GM18498 (cell line): Measurements from ENCODE around the gene VAC14.
A peak's percentile ranks its signal among the peaks of the same experiment; 100 is the strongest.
"Not testable (repeated sequence)": the region's sequence is repeated elsewhere in the genome, so short reads cannot be mapped to it uniquely, and the experiment has no call there.

ENCODE experiments used
- ATAC-seq: cut with Tn5 transposase; IDR thresholded peaks from one replicate; pipeline ENCODE4 v1.9.1; 2021; ENCODE audit warnings: mild to moderate bottlenecking, moderate library complexity; ENCODE audit not compliant: unreplicated experiment

The VAC14 gene

DNA sequence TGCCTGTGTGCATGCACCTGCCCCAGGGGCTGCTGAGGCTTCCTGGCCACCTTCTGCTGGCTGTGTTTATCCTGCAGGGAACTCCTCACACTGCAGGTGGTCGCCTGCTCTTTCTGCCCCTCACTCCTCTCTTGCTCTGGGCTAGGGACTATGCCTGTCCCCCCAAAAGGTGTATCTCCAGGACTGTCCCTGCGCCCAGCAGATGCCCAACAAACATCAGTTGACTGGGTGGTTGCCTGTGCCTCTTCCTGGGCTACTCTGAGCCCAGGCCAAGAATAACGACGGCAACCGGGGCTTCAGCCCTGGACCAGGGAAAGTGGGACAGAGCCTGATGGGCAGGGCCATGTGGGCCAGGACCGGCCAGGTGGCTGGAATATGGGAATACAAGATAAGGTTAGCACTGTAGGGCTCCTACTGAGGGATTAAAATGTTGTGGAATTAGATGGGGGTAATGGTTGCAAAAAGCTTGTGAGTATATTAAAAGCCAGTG lies 55.4 kb downstream of the VAC14 start:
- no peak for ATAC-seq

DNA sequence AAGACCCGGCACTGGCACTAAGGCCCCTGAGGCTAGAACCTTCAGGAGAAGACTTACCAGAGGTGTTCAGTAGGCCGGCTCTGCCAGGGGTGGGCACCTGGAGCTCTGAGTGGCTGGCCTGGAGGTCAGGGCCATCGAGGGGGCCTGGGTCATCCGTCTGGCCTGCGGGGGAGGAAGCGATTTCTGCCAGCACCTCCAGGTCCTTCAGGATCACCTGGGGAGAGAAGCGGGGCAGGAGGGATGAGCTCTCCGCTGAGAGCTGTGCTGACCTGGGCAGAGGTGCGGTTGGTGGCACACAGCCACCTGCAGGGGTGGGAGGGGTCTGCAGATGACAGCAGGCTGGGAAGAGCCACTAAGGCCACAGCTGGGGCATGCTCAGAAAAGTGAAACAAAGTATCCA lies 56.6 kb downstream of the VAC14 start:
- ATAC-seq, result no peak

DNA sequence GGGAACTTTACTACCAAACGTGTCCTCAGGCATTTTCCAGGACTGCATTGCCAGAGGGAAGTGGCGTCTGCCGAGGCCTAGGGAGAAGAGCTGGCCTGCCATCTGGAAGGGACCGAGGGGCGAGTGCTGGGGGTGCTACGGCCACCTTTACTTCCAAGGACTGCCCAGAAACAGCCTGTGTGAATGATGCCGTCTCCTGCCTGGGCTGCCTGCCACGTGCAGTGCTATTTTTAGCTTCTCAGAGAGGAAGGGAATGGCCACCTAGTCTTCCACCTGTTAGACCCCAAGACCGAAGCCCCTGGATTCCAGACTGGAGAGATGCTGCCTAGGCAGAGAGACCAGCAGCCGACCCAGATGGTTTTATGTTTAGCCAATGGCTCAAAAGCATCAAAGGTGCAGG lies 57.2 kb downstream of the VAC14 start:
- ATAC-seq, result no peak

GRCh38 chr16:70742967-70743366 lies 58.0 kb downstream of the VAC14 start:
- ATAC-seq, result not testable (repeated sequence)

GRCh38 chr16:70741783-70742125 lies 59.2 kb downstream of the VAC14 start:
- ATAC-seq, result no peak

GRCh38 chr16:70740914-70741782 lies 59.8 kb downstream of the VAC14 start:
- ATAC-seq, result no peak

DNA sequence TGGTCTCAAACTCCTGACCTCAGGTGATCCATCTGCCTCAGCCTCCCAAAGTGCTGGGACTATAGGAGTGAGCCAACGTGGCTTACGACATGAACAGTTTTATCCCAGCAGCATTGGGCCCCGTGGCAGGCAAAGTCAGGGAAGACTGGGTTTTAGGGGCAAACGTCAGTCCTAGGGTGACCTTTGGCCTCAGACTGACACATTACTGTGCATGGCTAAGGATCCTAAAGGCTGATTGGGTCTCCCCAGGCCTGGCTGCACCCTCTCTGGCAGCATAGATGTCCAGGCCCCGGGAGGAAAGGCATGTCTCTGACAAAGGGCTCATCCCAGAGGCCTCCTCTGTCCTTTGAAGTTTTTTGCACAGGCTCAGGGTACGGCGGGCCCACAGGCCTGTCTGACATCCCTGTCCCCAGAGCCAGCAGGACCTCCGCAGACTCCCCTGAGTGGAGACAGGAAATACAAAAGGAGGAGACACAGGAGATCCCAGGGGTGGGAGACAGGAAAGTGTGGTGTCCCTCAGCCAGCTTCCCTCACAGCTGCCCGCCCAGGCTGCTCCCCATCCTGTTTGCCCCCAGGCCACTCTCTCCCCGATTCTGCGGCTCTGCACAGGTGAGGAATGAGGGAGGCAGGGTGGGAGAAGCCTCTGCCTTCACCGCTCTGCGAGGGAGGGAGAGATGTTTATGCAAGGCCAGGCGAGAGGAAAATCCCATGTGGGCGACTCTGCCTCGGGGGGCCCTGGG lies 60.6 kb downstream of the VAC14 start:
- ATAC-seq, result no peak

GRCh38 chr16:70739389-70739788 lies 61.6 kb downstream of the VAC14 start:
- ATAC-seq, result no peak

GRCh38 chr16:70738083-70738977 lies 62.6 kb downstream of the VAC14 start:
- no peak for ATAC-seq

- ATAC-seq, result peak; percentile 93
Measured at GRCh38 chr16:70737377-70738082, 63.4 kb downstream of the VAC14 start.

- peak; percentile 1 for ATAC-seq
Measured at GRCh38 chr16:70736465-70737376, 64.2 kb downstream of the VAC14 start.

GRCh38 chr16:70735141-70735979 lies 65.6 kb downstream of the VAC14 start:
- ATAC-seq, result no peak

DNA sequence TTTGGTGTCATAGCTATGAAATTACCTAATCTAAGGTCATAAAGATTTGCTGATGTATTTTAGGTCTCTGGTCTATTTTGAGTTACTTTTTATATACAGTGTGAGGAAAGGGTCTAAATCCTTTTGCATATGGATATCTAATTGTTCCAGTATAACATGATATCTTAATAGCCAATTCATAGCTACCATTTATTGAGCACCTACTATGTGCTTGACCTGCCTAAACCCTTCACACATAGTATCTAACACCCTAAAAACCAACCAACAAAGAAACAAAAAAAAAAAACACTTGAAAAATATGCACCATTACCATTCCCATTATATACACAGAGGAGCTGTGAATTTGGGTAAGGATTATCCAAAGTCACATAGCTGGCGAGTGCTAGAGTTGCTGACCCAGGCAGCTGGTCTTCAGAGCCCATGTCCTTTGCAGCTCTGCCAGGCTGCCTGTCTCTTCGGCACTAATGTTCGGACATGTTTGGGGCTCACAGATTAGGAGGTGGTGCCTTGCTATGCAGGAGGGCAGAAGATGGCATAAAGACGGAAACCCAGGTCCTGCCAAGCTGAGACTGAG lies 66.3 kb downstream of the VAC14 start:
- no peak for ATAC-seq

- ATAC-seq, result no peak
Measured at GRCh38 chr16:70730944-70731343, 70.0 kb downstream of the VAC14 start.

- ATAC-seq, result no peak
Measured at GRCh38 chr16:70730031-70730430, 70.9 kb downstream of the VAC14 start.

DNA sequence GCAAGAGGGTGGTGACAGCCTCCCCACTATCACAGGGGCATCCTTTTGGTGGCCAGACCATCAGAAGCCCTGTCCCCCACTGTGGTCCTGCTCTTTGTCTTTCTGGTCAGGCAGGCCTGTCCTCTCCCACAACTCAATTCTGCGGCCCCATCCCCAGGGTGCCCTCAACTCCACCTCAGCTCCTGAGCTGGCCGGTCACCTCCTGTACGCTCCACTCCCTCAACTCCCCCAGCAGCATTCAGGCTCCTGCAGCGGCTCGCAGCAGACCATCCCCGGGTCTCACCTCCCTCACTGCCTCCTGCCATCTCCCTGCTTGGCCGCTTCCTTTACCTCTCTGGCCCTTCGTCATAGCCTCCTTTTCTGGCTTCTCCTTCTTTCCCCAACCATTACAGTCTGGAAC lies 71.7 kb downstream of the VAC14 start:
- no peak for ATAC-seq

DNA sequence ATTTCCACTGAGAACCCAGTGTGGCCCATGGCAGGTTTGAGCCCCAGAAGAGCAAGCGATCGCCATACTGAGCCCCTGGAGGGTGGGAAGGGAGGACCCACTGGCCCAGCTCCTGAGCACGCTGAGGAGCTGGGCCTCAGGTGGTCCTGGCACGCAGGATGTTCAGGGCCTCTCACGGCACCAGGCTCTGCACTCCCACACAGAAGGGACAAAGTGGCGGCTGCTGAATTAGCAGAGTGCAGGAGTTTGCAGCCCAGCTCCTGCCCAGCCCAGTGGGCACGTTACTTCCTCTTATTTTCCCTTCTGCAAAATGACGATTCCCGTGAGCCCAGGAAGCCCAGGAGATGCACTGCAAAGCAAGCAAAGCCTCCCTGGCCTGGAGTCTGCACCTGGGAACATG lies 72.8 kb downstream of the VAC14 start:
- ATAC-seq, result no peak

- no peak for ATAC-seq
Measured at GRCh38 chr16:70726892-70727361, 74.0 kb downstream of the VAC14 start.
